HUES64 (cell line): ENCODE data around the gene SLC25A45.
"Not testable (repeated sequence)": the region's sequence is repeated elsewhere in the genome, so short reads cannot be mapped to it uniquely, and the experiment has no call there.

ENCODE experiments used
- H3K27ac ChIP-seq: 2 replicates; pipeline ENCODE4 v1.7.0; 2013; ENCODE audit warnings: low read depth, low read length, inconsistent platforms
- H3K27me3 ChIP-seq: 2 replicates; pipeline ENCODE4 v1.6.1; 2013; ENCODE audit warnings: mild to moderate bottlenecking, low read length; ENCODE audit not compliant: insufficient read depth
- H3K36me3 ChIP-seq: 2 replicates; pipeline ENCODE4 v1.6.1; 2013; ENCODE audit warnings: mild to moderate bottlenecking, low read length; ENCODE audit not compliant: insufficient read depth
- H3K4me1 ChIP-seq: 2 replicates; pipeline ENCODE4 v1.6.1; 2013; ENCODE audit warnings: mild to moderate bottlenecking, low read length, moderate library complexity; ENCODE audit not compliant: insufficient read depth
- H3K4me3 ChIP-seq: 2 replicates; pipeline ENCODE4 v1.5.1; 2013; ENCODE audit warnings: mild to moderate bottlenecking, low read length, moderate library complexity
- H3K9ac ChIP-seq: 2 replicates; pipeline ENCODE4 v1.6.1; 2013; ENCODE audit warnings: mild to moderate bottlenecking, low read depth, low read length
- H3K9me3 ChIP-seq: 2 replicates; pipeline ENCODE4 v1.6.1; 2013; ENCODE audit warnings: low read depth, low read length; ENCODE audit not compliant: insufficient read depth
- WGBS: fragments of 150-250, 120-280 bp; methylation state at CpG from one replicate; pipeline ENCODE4 v1.1.7; 2013; ENCODE audit warnings: missing lambda C conversion rate; 5-methylcytosine and 5-hydroxymethylcytosine counted together

Gene SLC25A45

GRCh38 chr11:65413077-65413664, 30.7 kb upstream of the SLC25A45 start:
- WGBS: 96% methylated on average over 15 of the region's 15 CpGs
- not testable (repeated sequence) for H3K4me3 ChIP-seq, H3K27me3 ChIP-seq, H3K9ac ChIP-seq, H3K27ac ChIP-seq, H3K36me3 ChIP-seq, H3K9me3 ChIP-seq
- peaks cover 19% of the 10 kb centered on the region; the same call in 1 of the 2 replicates for H3K4me1 ChIP-seq

DNA sequence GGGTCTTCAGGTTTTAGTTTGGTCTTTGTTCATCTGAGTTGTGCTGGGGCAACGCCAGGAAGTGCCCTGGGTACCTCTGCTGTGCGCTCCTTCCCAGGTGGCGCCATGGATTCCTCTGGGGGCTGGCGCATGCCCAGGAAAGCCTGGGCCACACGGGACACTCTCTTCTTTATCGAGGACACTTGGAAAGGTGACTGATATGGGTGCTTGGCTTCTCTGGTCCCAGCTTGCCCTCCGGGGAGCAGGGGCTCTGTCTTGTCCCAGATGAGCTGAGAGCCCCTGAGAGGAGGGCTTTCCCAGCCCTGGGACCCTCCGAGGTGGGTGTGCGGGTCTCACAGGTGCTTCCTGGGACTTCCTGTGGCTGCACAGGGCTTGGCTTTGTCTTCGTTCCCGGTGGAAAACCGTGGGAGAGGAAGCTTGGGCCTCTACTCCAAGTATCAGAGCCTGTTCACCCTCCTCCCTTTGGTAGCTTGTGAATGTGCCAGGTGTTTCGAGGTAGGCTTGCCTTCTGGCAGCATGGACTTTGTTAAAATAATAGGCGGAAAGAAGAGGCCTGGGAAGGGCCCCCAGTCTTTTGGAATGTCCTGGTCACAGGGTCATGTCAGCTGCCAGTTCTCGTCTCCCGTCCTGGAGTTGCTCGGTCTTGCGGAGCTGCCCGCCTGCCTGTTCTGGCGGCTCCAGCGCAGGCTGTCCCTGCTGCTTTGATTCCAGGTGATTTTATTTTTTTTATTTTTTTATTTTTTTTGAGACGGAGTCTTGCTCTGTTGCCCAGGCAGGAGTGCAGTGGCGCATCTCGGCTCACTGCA, 30.0 kb upstream of the SLC25A45 start:
- Histone ChIP-seq H3K9me3 (no peaks in the 10 kb centered on the region), H3K27ac (no peak overlapping the region), H3K27me3 (no peaks in the 10 kb centered on the region), H3K9ac (no peak overlapping the region), H3K4me3 (no peak overlapping the region), H3K4me1 (peaks cover 13% of the 10 kb centered on the region; the same call in 1 of the 2 replicates), H3K36me3 (peaks cover 4% of the 10 kb centered on the region; the same call in 1 of the 2 replicates)
- WGBS: 94% methylated on average over 24 of the region's 24 CpGs

- H3K36me3 ChIP-seq: peaks cover 4% of the 10 kb centered on the region; the same call in 1 of the 2 replicates
- H3K9ac ChIP-seq: no peak overlapping the region
- no peaks in the 10 kb centered on the region for H3K27me3 ChIP-seq
- peaks cover 6% of the 10 kb centered on the region; the same call in 1 of the 2 replicates for H3K4me1 ChIP-seq
- 90% methylated on average over 5 of the region's 5 CpGs for WGBS
- no peak overlapping the region for H3K4me3 ChIP-seq
- H3K9me3 ChIP-seq: no peaks in the 10 kb centered on the region
- no peak overlapping the region for H3K27ac ChIP-seq
Observed at GRCh38 chr11:65411681-65412070, 29.2 kb upstream of the SLC25A45 start.

DNA sequence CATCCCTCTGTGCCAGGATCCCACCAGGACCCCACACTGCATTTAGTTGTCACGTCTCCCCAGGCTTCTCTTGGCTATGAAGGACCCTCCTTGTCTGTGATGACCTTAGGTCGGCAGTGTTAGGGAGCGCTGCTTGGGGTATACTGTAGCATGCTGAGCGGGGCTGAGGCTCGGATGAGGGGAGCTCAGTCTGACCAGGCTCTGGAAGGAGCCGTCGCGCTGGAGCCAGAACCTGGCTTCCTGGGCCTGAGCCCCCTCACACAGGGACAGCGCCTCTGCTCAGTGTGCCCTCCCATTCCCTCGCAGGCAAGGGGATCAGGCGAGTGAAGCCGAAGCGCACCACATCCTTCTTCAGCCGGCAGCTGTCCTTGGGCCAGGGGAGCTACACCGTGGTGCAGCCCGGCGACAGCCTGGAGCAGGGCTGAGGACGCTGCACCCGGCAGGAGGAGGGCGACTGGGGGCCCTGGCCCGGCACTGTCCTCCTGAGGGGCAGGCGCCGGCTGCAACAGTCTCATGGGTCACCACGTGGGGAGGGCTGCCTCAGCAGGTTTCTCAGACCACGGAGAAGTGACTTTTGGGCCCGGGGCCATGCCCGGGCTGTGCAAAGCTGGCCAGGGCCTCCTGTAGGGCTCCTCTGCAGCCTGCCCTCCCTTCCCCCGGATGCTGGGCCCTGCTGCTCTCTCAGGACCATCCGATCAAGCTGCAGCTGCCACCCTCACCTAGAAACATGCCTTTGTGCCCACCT, 28.7 kb upstream of the SLC25A45 start:
- Histone ChIP-seq H3K27me3 (no peaks in the 10 kb centered on the region), H3K36me3 (peaks cover 4% of the 10 kb centered on the region; the same call in 1 of the 2 replicates), H3K9ac (no peak overlapping the region), H3K4me1 (0 out of 2 replicates have a peak, but pooled peaks cover 2% of the 10 kb centered on the region), H3K4me3 (no peak overlapping the region), H3K27ac (no peak overlapping the region), H3K9me3 (no peaks in the 10 kb centered on the region)
- WGBS: 92% methylated on average over 29 of the region's 29 CpGs

DNA sequence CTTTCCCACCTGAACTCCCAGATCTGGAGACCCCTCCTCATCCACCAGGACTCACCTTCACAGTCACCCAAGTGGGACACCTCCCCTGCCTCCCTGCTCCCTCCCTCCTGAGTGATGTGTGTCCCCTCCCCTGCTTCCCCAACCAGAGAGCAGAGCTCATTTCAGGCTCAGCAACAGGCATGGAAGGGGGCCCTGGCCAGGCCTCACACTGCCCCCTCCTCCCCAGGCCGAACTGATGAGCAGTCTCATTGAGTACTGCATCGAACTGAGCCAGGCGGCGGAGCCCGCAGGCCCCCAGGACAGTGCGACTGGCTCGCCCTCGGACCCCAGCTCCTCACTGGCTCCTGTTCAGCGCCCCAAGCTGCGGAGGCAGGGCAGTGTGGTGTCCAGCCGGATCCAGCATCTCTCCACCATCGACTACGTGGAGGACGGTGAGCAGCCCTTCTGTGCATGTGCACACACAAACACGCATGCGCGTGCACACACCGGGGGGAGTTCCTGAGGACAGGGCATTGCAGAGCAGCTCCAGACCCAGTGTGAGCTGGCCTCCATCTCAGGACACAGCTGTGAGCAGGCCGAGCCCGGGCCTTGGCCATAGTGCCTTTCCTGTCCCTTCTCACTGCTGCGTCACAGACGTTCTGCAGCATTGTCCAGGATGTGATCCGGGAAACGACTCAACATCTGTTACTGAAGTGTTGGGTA, 22.3 kb upstream of the SLC25A45 start:
- Histone ChIP-seq H3K9me3 (no peaks in the 10 kb centered on the region), H3K4me1 (0 out of 2 replicates have a peak, but pooled peaks cover 4% of the 10 kb centered on the region), H3K9ac (no peak overlapping the region), H3K27me3 (no peaks in the 10 kb centered on the region), H3K27ac (no peak overlapping the region), H3K4me3 (no peak overlapping the region), H3K36me3 (peaks cover 25% of the 10 kb centered on the region)
- WGBS: 96% methylated on average over 24 of the region's 24 CpGs

GRCh38 chr11:65404210-65404609, 21.8 kb upstream of the SLC25A45 start:
- Histone ChIP-seq H3K9ac (no peak overlapping the region), H3K9me3 (no peaks in the 10 kb centered on the region), H3K36me3 (peaks cover 25% of the 10 kb centered on the region), H3K27me3 (no peaks in the 10 kb centered on the region), H3K4me3 (no peak overlapping the region), H3K4me1 (0 out of 2 replicates have a peak, but pooled peaks cover 4% of the 10 kb centered on the region), H3K27ac (no peak overlapping the region)
- 93% methylated on average over 13 of the region's 13 CpGs for WGBS

- Histone ChIP-seq H3K9ac (no peak overlapping the region), H3K4me1 (0 out of 2 replicates have a peak, but pooled peaks cover 4% of the 10 kb centered on the region), H3K27me3 (no peaks in the 10 kb centered on the region), H3K4me3 (no peak overlapping the region), H3K9me3 (no peaks in the 10 kb centered on the region), H3K36me3 (peaks cover 25% of the 10 kb centered on the region), H3K27ac (no peak overlapping the region)
- WGBS: 96% methylated on average over 12 of the region's 12 CpGs
Observed at GRCh38 chr11:65403607-65404121, 21.2 kb upstream of the SLC25A45 start.

- H3K9ac ChIP-seq: no peak overlapping the region
- no peak overlapping the region for H3K27ac ChIP-seq
- H3K4me3 ChIP-seq: no peak overlapping the region
- no peaks in the 10 kb centered on the region for H3K27me3 ChIP-seq
- WGBS: 87% methylated on average over 2 of the region's 2 CpGs
- H3K36me3 ChIP-seq: peaks cover 26% of the 10 kb centered on the region
- no peaks in the 10 kb centered on the region for H3K9me3 ChIP-seq
- H3K4me1 ChIP-seq: 0 out of 2 replicates have a peak, but pooled peaks cover 4% of the 10 kb centered on the region
Observed at GRCh38 chr11:65402790-65403189, 20.3 kb upstream of the SLC25A45 start.

DNA sequence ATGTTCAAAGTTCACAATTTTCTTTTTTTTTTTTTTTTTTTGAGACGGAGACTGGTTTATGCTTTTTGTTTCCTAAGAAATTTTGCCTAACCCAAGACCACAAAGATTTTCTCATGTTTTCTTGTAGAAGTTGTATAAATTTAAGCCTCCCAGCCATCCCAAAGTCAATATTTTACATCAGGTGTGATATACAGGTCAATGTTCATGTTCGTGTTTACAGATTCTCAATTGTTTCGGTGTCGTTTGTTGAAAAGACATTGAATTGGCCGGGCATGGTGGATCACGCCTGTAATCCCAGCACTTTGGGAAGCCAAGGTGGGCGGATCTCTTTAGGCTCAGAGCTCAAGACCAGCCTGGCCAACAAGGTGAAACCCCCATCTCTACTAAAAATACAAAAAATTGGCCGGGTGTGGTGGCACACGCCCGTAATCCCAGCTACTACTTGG, 19.4 kb upstream of the SLC25A45 start:
- Histone ChIP-seq H3K9me3 (no peaks in the 10 kb centered on the region), H3K4me3 (no peak overlapping the region), H3K9ac (no peak overlapping the region), H3K27ac (no peak overlapping the region), H3K36me3 (peaks cover 33% of the 10 kb centered on the region), H3K4me1 (0 out of 2 replicates have a peak, but pooled peaks cover 4% of the 10 kb centered on the region), H3K27me3 (no peaks in the 10 kb centered on the region)
- WGBS: 94% methylated on average over 9 of the region's 10 CpGs

DNA sequence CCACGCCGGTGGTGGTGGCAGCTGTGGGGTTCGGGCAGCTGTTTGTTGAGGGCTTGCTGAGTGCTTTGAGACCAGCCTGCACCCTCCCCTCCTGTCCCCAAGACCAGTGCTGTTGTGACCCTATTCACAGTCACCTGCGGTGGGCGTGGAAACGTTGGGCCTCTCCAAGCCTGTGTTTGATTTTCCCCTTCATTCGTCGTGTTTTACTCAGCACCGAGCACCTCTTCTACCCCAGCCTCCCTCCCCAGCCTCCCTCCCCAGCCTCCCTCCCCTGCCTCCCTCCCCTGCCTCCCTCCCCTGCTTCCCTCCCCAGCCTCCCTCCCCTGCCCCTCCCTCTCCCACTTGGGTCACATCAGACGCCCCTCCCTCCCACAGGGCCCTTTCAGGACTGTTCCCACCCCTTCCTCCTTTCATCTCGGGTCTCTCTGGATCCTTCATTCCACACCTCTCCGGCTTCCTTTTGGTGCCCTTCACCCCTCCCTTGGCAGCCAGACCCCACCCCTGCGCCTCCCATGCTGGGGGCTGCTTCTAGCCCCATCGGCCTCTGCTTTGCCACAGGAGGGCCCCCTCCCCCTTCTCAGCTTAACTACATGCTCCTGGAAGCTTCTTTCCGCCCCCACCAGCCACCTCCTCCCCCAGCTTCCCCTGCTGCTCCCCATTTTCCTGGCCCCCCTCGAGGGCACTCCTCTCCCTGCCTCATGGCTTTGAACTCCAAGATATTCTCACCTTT, 18.8 kb upstream of the SLC25A45 start:
- H3K9ac ChIP-seq: no peak overlapping the region
- H3K9me3 ChIP-seq: no peaks in the 10 kb centered on the region
- H3K36me3 ChIP-seq: peaks cover 33% of the 10 kb centered on the region
- WGBS: 75% methylated on average over 16 of the region's 16 CpGs
- no peak overlapping the region for H3K27ac ChIP-seq
- H3K4me1 ChIP-seq: 0 out of 2 replicates have a peak, but pooled peaks cover 4% of the 10 kb centered on the region
- H3K4me3 ChIP-seq: no peak overlapping the region
- no peaks in the 10 kb centered on the region for H3K27me3 ChIP-seq
